HG02973 (cell line): Measurements from ENCODE around the gene COL27A1.
"Not testable (repeated sequence)": the region's sequence is repeated elsewhere in the genome, so short reads cannot be mapped to it uniquely, and the experiment has no call there.

Source experiments
- ATAC-seq: cut with Tn5 transposase; IDR thresholded peaks from one replicate; pipeline ENCODE4 v1.9.1; 2021; ENCODE audit warnings: moderate library complexity; ENCODE audit not compliant: unreplicated experiment

COL27A1 gene

DNA sequence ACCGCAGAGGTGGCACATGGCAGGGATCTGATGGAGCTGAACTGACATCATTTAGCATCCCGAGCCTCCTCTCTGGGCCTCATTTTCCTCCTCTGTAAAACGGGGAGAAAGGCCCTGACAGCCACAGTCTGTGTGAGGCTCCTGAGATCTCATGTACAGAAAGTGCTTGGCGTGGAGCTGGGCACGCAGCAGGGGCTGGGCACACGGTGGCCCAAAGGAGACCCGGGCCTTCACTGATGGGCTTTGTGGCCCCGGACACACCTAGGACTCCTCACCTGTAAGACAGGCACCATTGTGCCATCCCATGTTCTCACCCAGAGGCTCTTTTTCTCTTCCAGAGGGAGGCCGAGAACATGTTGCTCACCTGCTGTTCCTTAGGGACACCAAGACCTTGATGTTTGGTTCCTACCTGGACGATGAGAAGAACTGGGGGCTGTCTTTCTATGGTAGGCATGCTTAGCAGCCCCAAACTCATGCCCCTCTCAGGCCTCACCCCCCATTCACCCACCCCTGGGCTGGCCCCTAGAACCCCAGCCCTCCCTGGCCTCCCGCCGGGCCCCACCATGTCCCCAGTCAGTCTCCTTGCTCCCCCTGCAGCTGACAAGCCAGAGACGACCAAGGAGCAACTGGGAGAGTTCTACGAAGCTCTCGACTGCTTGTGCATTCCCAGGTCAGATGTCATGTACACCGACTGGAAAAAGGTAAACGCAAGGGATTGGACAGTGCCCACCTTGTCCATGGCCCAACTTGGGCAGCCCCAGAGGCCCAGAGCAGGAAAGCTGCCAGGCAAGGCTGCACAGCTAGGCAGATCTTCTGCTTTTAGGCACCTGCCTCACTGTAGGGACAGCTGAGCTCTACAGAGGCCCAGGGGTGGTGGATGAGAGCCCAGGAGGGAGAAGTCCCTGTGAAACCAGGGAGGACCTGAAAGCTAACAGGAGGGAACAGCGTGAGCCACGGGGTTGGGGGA lies 176.2 kb downstream of the COL27A1 start:
- ATAC-seq: not testable (repeated sequence)

- not testable (repeated sequence) for ATAC-seq
Measured at GRCh38 chr9:114332474-114333040, 177.2 kb downstream of the COL27A1 start.

DNA sequence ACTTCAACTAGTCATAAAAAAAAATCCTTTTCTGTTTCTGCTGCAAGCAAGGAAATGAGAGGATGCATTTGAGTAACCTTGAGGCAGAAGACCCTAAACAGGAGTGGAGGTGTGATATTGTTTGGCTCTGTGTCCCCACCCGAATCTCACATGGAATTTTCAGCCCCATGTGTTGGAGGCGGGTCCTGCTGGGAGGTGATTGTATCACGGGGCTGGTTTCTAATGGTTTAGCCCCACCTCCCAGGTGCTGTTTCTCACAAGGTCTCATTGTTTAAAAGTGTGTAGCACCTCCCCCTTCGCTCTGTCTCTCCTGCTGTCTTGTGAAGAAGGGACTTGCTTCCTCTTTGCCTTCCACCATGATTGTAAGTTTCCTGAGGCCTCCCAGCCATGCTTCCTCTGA lies 178.4 kb downstream of the COL27A1 start:
- ATAC-seq: not testable (repeated sequence)

- ATAC-seq: no peak
Measured at GRCh38 chr9:114334490-114334889, 179.2 kb downstream of the COL27A1 start.

GRCh38 chr9:114335745-114336144 lies 180.4 kb downstream of the COL27A1 start:
- no peak for ATAC-seq

DNA sequence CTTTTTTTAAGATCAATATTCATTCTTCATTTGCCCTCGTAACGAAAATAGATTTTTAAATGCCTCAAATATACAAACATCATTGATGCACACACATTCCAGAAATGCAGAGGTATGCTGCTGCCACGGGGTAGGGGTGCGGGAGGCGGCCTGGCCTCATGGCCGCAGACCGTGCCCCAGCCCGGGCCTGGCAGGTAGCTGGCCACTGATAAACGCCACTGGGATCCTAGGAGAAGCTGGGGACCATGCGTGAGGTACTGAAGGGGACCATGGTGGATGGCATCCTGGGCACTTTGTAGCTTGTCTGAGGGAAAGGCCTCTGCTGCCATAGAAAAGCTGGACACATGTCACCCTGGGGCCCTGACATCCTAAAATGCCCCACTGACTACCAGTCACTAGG lies 180.8 kb downstream of the COL27A1 start:
- ATAC-seq: no peak

DNA sequence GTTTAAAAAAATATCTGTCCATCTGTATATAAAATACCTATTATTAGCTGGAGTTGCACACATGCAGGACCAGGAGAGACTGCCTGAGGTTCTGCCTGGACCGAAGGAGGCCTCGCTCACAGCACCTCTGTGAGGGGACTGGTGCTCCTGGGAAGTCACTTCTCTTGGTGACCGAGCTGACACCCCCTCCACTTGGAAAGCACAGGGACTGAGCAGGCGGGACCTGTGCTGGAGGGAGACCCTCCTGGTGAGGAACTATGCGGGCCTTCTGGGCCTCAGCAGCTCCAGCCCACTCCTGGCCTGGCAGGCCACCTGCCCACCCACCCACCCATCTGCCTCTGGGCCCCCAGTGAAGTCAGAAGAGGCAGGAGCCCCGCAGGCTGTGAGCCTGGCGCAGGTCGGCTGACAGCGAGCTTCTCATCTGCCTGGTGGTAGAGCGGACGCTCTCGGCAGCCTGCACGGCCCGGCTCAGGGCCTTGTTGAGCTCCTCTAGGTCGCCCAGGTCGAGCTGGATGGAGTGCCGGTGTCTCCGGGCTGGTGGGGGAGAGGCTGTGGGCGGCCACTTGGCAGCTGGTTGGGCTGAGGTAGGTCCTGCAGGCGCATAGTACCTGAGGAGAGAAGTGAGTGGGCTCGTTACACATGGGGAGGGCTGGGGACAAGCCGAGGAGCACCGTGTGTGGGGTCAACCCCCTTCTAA lies 181.5 kb downstream of the COL27A1 start:
- ATAC-seq: no peak

GRCh38 chr9:114338187-114338586 lies 182.8 kb downstream of the COL27A1 start:
- no peak for ATAC-seq

DNA sequence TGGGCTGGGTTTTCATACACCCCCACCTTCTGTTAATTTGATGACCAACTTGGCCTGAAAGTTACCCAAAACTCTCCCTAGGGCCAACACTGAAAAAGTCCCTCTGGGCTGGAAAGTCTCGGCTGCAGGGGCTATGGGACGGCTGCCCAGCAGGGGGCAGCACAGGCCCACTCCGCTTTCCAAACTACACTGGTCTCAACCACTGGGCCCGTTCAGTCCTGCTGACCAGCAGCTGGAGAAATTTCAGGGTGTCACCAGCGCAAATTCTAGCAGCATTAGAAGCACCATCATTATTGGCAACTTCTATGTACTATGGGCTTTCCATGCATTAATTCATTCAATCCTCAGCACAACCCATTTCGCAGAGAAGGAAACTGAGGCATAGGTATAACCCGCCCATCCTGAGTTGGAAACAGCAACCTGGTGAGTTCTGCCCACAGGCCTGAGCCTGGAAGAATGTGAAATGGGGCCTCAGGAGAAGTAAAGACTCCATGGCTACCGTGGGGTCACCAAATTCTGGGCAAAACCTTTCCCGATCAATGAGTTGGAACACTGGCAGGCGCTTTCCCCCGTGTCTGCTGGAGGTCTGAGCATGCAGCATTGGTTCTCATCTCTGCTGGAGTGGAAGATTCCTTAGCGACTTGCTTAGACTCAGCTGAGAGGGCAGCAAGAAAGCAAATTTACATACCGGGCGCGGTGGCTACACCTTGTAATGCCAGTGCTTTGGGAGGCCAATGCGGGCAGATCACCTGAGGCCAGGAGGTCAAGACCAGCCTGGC lies 184.0 kb downstream of the COL27A1 start:
- no peak for ATAC-seq

DNA sequence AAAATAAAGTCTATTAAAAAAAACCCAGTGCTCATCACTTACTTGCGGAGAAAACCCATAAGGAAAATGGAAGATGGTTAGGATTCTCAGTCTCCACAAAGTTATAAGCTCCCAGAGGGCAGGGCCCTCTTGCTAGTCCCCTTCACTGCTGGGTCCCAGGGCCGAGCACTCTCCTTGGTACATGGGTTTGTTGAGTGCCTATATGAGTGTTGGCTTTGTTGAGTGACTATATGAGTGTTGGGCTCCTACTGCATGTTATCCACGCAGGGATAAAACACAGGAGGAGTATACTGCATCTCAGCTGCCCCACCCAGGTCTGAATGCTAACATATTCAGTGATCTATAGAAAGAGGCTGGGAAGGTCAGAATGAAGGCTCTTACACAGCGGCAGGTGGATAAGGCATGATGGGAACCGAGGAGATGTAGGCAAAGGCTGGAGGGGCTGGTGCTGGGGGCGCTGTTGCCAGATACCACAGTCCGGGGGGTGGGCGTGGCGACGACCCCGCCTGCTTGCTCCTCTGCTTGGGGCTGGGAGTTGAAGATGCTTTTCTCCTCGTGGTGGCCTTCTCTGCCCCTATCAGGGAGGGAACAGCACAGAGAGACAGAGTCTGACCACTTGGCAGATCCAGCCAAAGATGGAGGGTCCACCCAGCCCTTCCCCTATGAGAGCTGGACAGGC lies 186.0 kb downstream of the COL27A1 start:
- ATAC-seq: no peak

DNA sequence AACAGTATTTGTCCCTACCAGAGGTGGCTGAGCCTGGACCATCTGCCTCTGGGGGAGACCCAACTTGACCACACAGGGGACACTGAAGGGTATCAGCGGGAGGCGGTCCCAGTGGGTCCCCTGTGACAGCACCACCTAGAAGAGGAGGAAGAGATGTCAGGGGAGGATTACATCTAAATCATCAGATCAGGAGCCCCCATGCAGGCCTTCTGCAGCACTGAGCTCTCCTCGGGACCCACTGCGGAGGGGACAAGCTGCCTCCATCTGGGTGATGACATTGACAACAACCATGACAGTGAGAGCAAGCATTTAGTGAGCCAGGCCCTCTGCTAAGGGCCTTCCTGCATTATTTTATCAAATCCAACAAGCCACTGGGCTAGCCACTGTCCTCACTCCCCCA lies 186.7 kb downstream of the COL27A1 start:
- ATAC-seq: no peak

GRCh38 chr9:114342755-114343440 lies 187.6 kb downstream of the COL27A1 start:
- ATAC-seq: no peak

- no peak for ATAC-seq
Measured at GRCh38 chr9:114343471-114344187, 188.3 kb downstream of the COL27A1 start.

DNA sequence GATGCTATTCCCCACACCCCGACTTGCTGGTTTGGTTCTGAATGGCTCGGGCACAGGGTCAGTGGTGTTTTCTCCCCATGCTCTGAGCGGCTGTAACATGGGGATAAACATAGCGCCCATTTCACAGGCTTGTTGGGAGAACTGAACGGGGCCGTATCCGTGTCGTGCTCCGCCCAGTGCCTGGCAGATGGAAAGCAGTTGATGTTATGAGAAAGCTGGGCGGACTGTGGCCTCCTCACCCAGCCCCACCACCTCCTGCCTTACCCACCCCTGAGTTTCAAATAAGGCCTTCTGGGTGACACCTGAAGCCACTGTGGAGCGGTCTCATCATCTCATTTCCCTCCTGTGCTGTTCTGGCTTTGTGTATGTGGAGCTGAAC lies 188.8 kb downstream of the COL27A1 start:
- ATAC-seq: no peak

DNA sequence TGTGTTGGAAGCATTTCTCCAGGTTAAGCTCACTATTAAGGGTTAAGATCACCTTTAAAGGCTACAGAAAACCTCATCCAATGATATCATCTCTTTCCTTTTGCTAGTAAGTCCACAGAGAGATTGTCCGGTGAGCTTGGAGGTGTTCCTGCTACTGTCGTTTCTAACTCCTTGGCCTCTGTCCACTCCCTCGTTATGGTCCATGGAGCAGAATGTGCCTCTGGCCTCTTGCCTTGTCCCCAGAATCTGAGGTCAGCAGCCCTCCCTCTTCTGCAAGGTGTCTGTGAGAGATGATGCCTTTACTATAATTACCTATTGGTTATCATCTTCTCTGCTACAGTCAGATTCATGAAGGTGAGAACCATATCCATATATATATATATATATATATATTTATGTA lies 189.4 kb downstream of the COL27A1 start:
- ATAC-seq: no peak

DNA sequence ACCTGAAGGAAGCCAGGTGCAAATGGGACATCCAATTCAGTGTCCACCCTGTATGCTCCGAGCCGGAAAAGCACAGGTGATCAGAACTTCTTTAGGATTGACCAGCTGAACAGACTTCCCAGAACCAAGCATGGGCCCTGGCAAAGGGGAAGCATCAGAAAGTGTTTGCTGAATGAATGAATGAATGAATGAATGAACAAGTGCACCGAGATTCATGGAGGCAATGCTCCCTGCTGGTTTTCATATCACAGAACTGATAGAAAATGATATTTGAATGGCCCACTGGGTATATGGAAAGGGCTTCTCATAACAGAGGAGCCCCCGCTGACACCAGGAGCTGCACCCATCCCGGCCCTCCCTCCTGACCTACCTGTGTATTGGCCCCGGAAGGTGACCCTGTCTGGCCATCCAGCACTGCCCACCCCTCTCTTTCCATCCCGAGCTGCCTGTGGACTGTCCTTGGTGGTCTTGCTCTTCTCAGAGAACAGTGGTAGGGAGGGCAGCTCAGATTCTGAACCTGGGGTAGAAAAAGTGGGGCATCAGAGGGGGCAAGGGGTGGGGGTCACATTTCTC lies 190.2 kb downstream of the COL27A1 start:
- no peak for ATAC-seq

GRCh38 chr9:114346146-114346545 lies 190.8 kb downstream of the COL27A1 start:
- no peak for ATAC-seq

DNA sequence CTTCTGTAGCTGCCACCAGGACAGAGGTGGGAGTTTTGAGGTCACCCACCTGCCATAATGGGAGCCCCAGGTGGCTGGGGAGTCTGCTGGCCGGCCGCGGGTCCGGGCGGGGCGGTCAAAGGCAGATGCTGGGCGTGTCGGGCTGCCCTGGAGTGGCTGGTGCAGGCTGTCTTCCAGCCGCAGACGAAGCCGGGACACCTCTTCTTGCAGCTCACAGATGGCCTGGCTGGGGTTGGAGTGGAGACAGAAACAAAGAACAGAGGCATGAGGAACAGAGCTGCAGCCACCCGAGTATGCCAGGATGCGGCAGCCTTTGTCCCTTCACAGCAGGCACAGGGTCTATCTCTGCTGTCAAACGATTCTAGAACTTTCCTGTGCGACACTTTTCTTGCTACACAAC lies 192.3 kb downstream of the COL27A1 start:
- no peak for ATAC-seq
